ENCODE results near the gene SH2D3C. TPM values are rescaled to one million over a fixed set of nuclear protein-coding genes. Genes with fewer than 3 reads are reported as not detected.

Gene SH2D3C
- polyA plus RNA-seq, 3 donors, result 13.2 to 17.6 (median 16.1) TPM

- DNase-seq (ENCODE audit: extremely low read depth in 1 of 11, low read depth in 9 of 11, low spot score in 4 of 11), result no peak
Measured at GRCh38 chr9:127730799-127731410, 47.6 kb downstream of the SH2D3C start.

GRCh38 chr9:127730262-127730661 lies 48.2 kb downstream of the SH2D3C start:
- DNase-seq (ENCODE audit: extremely low read depth in 1 of 11, low read depth in 9 of 11, low spot score in 4 of 11), result no peak

- no peak for DNase-seq (ENCODE audit: extremely low read depth in 1 of 11, low read depth in 9 of 11, low spot score in 4 of 11)
Measured at GRCh38 chr9:127729522-127730256, 48.8 kb downstream of the SH2D3C start.

- no peak for DNase-seq (ENCODE audit: extremely low read depth in 1 of 11, low read depth in 9 of 11, low spot score in 4 of 11)
Measured at GRCh38 chr9:127728808-127729207, 49.7 kb downstream of the SH2D3C start.

- no peak for DNase-seq (ENCODE audit: extremely low read depth in 1 of 11, low read depth in 9 of 11, low spot score in 4 of 11)
Measured at GRCh38 chr9:127726871-127727270, 51.6 kb downstream of the SH2D3C start.

GRCh38 chr9:127724012-127724411 lies 54.5 kb downstream of the SH2D3C start:
- no peak for DNase-seq (ENCODE audit: extremely low read depth in 1 of 11, low read depth in 9 of 11, low spot score in 4 of 11)

GRCh38 chr9:127723444-127723843 lies 55.0 kb downstream of the SH2D3C start:
- no peak for DNase-seq (ENCODE audit: extremely low read depth in 1 of 11, low read depth in 9 of 11, low spot score in 4 of 11)

- no peak for DNase-seq (ENCODE audit: extremely low read depth in 1 of 11, low read depth in 9 of 11, low spot score in 4 of 11)
Measured at GRCh38 chr9:127723013-127723412, 55.5 kb downstream of the SH2D3C start.

GRCh38 chr9:127722055-127722745 lies 56.3 kb downstream of the SH2D3C start:
- DNase-seq (ENCODE audit: extremely low read depth in 1 of 11, low read depth in 9 of 11, low spot score in 4 of 11), result no peak

- DNase-seq (ENCODE audit: extremely low read depth in 1 of 11, low read depth in 9 of 11, low spot score in 4 of 11), result no peak
Measured at GRCh38 chr9:127721391-127721821, 57.1 kb downstream of the SH2D3C start.

GRCh38 chr9:127720865-127721227 lies 57.6 kb downstream of the SH2D3C start:
- DNase-seq (ENCODE audit: extremely low read depth in 1 of 11, low read depth in 9 of 11, low spot score in 4 of 11), result no peak

GRCh38 chr9:127720031-127720864 lies 58.2 kb downstream of the SH2D3C start:
- DNase-seq (ENCODE audit: extremely low read depth in 1 of 11, low read depth in 9 of 11, low spot score in 4 of 11), result no peak

GRCh38 chr9:127717766-127718165 lies 60.7 kb downstream of the SH2D3C start:
- DNase-seq (ENCODE audit: extremely low read depth in 1 of 11, low read depth in 9 of 11, low spot score in 4 of 11), result no peak

GRCh38 chr9:127716412-127716811 lies 62.1 kb downstream of the SH2D3C start:
- no peak for DNase-seq (ENCODE audit: extremely low read depth in 1 of 11, low read depth in 9 of 11, low spot score in 4 of 11)

- peak; percentile 83 to 96 (median 94) for DNase-seq (ENCODE audit: extremely low read depth in 1 of 11, low read depth in 9 of 11, low spot score in 4 of 11)
Measured at GRCh38 chr9:127715470-127716337, 62.8 kb downstream of the SH2D3C start, which contains the start of the genes PTRH1 and TTC16. Gene PTRH1, minus strand, starts transcription at chr9:127715663. Its CDS starts 24 bp downstream, at chr9:127715639. Gene TTC16, plus strand, starts transcription at chr9:127716079. Its CDS starts 67 bp downstream, at chr9:127716146.

GRCh38 chr9:127714951-127715469 lies 63.5 kb downstream of the SH2D3C start:
- DNase-seq (ENCODE audit: extremely low read depth in 1 of 11, low read depth in 9 of 11, low spot score in 4 of 11), result no peak

GRCh38 chr9:127714020-127714750 lies 64.3 kb downstream of the SH2D3C start:
- DNase-seq (ENCODE audit: extremely low read depth in 1 of 11, low read depth in 9 of 11, low spot score in 4 of 11), result no peak
